Fibroblast of peridontal ligament (primary cell): ENCODE measurements around the gene KCNMB4.

Experiments
- DNase-seq: peaks from one replicate; pipeline ENCODE4 v3.0.0-alpha.2; 2010; ENCODE audit errors: extremely low read depth

Gene KCNMB4, protein sequence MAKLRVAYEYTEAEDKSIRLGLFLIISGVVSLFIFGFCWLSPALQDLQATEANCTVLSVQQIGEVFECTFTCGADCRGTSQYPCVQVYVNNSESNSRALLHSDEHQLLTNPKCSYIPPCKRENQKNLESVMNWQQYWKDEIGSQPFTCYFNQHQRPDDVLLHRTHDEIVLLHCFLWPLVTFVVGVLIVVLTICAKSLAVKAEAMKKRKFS

DNA sequence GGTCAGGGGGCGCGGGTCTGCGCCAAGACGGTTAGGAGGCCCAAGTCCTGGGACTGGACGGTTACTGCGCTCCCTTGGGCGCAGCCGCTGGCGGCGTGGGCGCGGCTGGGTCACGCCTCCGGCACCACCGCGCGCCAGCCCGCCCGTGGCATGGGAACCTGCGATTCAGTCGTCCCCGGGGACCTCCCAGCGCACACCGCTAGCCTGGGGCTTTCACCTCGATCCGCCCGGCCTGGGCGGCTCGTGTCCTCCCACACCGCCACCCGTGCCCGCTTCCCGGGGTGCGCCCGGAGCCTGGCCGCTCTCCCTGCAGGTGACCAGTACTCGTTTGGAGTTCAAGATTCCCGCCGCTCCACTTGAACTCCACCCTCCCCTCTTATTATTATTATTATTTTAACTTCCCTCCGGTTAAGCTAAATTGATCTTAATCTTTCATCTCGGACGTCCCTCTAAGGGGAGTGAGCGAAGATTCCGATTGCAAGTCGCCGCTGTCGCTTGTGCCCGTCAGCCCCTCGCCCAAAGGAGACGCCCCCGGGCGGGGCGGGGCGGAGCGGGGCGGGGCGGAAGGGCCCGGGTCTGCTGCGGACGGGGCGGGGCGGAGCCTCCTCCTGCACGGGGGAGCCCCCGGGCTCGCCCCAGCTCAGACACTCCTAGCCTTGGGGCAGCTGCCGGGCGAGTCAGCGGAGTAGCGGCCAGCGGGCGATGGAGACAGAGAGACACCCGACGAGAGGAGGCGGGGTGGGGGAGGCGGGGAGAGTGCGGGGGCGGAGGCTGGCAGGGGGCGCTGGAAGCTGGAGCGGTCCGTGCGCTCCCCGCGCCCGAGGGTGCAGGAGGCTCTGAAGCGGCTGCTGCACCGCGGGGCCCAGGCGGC is at the start of gene KCNMB4:
Gene KCNMB4, plus strand, starts transcription at position 643 of the 871 bp plus-strand sequence. CDS start 445 bp downstream, outside the sequence.
- no peak for DNase-seq

DNA sequence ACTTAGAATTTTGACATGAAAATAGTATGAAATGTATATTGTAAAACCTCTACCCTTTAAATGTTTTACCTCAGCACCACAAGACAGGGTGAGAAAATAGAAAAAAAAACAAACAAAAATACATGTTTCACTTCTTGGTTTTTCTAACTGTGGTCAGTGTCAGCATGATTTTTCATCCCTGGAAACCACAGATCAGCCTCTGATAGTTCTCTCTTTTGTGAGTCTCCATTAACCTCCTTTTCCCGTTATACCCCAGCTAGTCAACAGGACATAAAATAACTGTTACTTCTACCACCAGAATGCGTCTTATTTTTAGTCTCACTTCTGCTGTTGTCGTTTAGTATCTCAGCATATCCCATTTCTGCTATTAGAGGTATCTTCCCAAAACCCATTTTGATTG is 48.3 kb upstream of the KCNMB4 start:
- DNase-seq = no peak

DNA sequence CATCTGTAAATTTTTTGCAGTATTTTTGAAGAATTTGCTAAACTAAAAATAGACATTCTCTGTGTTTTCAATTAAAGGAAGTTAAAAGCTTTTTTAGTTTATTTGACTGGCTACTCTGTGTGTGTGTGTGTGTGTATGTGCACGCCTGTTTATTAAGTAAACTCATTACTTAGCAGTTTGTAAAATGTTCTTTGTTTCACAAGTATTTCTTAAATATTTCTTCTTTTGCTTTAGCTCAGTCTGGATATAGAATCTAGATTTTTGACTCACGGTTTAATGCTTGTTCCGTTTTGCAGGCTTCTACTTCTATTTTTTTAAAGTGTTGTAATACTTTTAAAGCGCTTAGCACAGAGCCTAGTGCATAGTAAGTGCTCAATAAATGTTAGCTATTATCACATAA is 46.5 kb upstream of the KCNMB4 start:
- no peak for DNase-seq

DNA sequence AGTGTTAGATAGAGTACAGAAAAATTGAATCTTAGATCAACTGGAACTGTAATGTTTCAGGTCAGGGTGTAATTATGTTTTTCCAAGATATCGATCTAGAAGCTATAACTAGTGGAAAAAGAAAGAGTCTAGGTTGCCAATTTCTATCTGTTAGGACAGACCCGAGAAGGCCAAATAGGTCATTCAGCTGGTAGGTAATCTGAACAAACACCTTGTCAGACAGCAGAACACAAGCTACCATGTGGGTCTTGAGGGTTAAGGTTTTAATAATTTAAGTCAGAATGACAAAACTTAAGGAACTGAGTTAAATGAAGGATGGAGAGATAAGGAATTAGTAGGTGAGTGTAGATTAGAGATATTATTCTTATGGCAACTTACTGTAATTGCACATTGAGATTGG is 44.9 kb upstream of the KCNMB4 start:
- no peak for DNase-seq

DNA sequence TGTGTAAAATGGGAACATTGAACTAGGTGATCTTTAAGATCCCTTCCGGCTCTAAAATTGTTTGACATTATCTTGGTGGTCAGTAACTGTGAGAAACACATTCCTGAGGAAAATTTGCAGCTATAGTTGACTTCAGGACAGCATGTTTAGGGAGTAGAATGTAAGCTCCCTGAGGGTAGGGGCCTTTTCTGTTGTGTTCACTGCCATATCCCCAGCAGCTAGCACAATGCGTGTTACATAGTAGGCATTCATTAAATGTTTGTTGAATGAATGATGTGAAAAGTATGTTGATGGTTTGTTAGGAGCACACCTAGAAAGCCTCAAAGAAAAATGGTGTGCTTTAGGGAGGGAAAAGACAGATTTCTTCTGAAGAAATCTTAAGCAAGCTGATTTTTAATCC is 38.5 kb upstream of the KCNMB4 start:
- no peak for DNase-seq

DNA sequence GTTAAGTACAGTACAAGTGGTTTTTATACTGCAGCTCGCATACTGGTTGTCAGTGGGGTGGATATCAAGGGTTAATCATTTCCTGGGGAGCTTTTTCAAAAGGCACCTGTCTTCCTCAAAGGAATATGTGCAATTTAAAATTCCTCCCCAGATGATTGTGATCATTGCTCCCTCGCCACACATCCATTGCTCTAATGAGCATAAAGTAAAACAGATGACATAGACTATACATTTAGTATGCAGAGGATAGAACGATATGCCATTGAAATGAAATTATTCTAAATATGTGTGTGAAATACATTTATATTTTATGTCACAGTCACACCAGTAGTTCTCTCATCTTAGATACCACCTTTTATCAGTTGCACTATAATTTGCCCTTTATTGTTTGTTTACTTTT is 36.4 kb upstream of the KCNMB4 start:
- no peak for DNase-seq

DNA sequence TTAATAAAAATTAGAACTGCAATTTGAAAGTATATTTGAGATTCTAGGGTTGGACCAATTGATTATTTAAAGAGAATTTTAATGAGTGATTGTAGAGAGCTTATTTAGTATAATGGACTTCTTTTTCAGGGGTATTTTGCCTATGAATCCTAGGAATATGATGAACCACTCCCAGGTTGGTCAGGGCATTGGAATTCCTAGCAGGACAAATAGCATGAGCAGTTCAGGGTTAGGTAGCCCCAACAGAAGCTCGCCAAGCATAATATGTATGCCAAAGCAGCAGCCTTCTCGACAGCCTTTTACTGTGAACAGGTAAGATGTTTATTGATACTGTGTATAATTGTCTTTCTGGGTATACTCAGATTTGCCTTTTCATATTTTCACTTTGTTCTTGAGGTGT is 35.9 kb upstream of the KCNMB4 start:
- no peak for DNase-seq

DNA sequence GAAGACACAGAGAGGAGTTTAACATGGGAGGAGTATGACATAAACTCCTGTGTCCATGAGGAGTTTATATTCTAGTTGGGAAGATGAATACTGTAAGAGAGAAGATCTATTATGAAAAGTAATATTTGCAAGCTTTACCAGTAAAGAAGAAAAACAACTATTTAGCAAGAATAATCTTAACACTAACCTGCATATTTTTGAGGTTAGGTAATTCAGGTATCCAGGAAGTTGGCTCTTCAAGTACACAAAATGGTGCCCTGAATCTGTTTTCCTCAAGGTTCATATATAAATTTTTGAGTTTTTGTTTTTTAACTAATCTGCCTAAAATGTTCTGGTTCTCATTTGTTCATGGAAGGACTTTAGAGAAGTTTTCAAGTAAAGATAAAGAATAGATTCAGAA is 33.9 kb upstream of the KCNMB4 start:
- DNase-seq = no peak

DNA sequence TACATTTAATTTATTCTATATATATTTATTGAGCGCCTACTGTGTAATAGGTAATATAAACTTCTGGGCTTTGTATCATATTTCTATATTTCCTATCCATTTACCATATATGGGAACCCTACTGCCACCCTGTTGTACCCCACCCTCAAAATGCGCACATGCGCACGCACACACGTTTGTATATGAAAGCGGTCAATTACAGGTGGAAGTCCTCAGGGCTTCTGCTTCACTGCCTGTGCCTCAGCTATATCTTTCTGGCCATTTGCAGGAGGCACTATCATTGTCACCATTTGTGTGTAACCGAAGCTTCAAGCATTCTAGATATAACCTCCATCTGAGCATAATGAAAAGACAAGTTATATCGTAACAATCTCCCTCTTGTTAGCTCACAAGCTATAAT is 31.3 kb upstream of the KCNMB4 start:
- DNase-seq = no peak

DNA sequence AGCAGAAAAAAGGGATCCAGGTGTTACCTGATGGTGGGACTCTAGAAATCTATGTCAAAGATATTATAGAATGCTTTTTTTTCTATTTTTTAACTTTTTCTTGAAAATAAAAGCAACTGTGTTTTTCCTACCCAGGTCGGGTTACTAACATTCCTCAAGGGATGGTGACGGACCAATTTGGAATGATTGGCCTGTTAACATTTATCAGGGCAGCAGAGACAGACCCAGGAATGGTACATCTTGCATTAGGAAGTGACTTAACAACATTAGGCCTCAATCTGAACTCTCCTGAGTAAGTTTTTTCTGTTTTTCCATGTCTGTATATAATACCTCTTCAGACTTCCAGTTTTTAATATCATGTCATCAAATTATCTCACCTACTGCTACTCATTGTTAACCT is 27.6 kb upstream of the KCNMB4 start:
- DNase-seq = peak; percentile 62

DNA sequence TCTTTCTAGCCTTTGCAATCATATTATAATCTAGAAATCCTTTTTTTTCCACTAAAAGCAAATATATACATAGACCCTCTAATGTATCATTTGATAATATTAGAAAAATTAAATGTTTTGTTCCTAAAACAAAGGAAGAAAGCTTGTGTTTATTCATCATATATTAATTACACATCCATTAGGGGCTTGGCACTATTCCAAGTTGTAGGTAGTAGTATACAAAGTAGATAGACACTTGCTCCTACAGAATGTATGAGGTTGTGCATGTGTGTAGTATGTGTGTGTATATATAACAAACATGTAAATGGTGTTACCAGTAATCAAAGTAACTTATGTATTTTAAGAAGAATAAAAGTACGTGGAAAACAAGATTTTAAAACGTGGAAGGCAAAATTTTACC is 15.0 kb upstream of the KCNMB4 start:
- no peak for DNase-seq

DNA sequence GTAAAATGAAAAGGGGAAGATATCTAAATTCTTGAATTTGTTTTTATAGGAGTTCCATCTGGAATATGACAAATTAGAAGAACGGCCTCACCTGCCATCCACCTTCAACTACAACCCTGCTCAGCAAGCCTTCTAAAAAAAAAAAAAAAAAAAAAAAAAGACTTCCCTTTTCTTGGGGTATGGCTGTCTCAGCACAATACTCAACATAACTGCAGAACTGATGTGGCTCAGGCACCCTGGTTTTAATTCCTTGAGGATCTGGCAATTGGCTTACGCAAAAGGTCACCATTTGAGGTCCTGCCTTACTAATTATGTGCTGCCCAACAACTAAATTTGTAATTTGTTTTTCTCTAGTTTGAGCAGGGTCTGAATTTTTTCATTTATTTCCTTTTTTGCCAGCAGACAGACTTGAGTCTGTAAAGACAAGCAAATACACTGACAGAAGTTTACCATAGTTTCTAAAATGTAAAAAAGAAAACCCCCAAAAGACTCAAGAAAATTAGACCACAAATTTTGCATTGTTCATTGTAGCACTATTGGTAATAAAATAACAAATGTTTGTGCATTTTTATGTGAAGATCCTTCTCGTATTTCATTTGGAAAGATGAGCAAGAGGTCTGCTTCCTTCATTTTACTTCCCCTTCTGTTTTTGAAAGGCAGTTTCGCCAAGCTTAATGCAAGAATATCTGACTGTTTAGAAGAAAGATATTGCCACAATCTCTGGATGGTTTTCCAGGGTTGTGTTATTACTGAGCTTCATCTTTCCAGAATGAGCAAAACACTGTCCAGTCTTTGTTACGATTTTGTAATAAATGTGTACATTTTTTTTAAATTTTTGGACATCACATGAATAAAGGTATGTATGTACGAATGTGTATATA is 12.1 kb upstream of the KCNMB4 start:
- DNase-seq = no peak

DNA sequence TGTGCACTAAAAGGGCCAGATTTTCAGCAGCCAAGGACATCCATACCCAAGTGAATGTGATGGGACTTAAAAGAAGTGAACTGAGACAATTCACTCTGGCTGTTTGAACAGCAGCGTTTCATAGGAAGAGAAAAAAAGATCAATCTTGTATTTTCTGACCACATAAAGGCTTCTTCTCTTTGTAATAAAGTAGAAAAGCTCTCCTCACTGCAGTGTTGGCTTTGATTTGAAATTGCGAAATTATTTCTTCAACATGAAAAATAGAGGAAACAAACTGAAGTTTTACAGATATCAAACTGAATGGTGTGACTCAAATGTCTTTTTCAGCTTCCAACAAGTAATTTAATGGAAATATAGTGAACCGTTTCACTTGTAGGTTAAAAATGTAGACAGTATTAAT is 11.3 kb upstream of the KCNMB4 start:
- DNase-seq = no peak

DNA sequence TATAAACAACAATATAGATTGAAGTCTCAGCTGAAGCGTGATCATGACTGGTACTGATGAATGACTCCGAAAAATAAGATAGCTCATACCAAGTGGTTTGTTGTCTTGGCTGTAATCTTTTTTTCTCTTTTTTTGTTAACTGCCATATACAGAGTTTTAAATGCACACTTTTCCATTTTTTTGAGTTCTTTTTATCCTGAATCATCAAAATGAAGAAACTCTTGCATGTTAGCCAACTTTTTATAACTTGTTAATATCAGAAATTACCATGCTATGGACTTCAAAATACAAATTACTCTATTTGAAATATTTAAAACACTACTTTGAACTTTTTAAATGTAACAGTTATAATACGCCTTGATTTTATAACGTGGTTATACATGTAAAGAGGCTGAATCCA is 10.1 kb upstream of the KCNMB4 start:
- no peak for DNase-seq

DNA sequence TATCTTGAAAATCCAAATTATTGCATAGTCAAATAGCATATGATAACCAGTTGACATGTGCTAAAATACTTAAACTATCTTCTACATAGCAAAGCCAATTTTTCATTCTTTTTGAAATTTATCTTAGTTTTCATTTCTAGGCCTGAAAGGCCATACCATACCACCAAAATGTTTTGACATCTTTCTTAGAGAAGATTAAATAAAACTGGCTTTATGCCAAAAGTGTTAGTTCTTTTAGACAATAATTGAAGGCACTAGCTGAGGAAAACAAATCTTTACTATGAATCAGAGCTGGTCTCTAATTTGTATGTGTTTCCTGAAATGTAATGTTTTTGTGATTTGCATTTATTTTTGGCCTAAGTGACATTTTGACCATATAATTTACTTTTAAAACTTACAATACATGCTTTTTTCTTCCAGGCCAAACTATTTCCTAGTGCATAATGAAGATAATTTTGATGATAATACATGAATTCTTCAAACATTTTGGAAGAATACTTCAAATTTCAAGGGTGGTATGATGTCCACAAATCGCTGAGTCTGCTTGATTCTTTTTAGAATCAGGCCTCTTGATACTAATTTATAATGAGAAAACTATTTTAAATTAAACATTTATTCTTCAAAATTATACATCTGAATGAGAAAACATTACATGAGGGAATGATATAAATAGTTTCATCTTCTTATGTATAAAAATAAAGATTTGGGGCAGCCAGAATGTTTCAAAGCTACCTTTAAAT is 6.5 kb upstream of the KCNMB4 start:
- DNase-seq = no peak

DNA sequence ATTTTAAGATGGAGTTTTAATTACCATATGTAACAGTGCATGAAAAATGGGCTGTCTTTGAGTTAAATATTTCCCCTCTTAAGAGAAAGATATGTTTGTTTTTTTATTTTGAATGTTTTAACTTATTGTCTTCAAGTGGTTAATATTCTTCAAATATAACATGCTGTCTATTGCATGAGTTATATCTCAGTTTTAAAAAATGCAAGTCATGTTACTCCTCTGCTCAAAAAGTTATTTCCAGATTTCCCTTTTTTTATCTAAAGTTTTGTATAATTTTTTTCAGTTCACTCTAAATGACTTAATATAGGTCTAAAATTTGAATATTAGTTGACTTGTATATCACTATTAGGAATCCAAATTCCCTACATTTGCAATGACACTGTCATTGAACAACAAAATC is 5.9 kb upstream of the KCNMB4 start:
- no peak for DNase-seq

DNA sequence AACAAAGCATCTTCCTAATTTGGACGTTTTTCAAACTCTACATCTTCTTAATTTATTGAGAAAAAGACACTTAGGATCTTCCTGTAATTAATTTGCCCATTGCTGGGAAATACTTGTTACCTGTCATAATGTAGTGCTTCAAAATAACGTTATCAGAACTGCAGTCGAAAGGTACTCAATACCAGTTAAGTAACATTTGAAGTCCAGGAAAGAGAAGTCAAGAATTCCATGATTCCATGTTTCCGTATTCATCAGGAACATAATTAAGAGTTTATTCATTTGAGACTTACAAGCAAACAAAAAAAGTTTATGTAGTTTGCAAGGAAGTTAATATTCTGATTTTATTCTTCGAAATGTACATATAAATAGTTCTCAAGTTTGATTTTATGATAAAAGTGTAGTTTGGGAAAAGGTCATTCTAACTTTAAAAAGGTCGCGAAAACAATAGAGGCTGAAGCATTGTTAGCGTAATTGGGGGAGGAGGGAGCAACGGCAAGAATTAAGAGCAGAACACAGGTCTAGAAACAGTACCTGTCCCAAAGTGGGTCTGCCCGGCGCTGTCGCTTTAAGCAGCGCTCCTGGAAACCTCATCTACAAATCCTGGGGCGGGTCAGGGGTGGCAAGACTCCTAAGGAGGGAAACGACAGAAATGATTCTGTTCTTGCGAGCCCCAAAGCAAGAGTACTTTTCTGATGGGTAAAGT is 1.2 kb upstream of the KCNMB4 start:
- no peak for DNase-seq

DNA sequence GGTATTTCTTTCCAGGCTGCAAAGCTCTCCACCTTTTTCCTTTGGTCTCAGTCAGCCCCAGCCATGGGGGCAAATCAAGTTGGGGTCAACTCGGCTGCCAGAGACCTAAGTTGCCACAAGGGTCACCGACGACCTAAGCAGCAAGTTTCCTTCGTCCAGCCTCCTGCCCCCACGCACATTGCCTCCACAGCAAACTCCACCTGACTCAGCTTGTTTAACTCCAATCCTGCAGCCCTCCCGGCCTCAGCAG is 767 bp upstream of the KCNMB4 start:
- no peak for DNase-seq

DNA sequence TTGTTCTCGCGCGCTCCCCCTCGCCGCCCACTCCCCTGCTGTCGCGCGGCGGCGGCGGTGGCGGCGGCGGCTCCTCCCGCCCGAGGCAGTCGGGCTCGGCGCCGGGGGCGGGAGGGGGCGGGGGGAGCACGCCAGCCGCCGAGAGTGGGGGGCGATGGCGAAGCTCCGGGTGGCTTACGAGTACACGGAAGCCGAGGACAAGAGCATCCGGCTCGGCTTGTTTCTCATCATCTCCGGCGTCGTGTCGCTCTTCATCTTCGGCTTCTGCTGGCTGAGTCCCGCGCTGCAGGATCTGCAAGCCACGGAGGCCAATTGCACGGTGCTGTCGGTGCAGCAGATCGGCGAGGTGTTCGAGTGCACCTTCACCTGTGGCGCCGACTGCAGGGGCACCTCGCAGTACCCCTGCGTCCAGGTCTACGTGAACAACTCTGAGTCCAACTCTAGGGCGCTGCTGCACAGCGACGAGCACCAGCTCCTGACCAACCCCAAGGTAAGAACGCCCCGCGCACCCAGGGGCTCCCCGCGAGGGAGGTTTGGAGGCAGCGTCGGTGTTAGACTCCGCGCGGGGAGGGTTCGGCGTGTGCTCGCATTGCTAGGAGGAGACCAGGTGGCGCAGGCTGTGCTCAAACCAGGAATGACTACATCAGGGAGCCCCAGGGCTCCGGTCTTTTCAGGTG is 629 bp downstream of the KCNMB4 start:
- no peak for DNase-seq

DNA sequence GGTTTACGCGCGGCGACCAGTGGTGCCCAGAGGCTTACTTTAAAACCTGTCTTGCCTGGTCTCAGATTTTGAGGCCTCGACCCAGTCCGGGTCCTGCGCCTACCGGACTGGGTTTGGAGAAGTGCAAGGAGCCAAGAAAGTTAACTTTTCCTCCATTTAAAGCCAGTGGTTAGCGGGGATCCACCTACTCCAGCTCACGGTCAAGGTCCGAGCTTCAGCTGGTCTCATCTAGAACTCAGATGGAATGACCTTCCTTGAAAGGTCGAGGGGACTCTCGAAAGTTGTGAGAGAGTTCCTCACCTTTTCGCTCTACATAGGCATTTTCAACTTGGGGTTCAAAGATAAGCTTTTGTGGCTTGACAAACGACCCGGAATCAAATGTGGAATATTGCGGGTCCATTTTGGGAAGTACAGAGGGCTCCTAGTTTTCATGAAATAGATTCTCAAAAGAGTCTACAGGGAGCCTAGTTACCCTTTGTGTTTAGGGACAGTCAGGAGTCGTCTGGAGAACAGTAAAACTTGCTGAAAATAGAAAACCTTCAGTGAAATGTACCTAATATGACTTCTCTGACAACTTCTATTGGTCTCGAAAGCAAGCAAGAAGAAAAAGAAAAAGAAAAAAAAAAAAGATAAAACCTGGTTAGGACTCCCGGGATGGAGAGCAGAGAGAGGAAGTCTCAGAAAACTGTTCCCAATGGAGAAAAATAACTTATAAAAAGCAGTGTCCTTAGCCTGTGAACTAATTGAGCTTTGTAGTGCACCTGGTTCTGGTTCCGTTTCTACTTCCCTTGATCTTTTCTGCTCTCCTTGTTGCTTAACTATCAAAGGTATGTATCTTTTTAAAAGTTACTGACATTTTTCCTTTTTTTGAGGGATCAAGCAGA is 1.4 kb downstream of the KCNMB4 start:
- DNase-seq = no peak
